HG03432 (cell line): ENCODE data around the gene ALK.

Experiments
- ATAC-seq: cut with Tn5 transposase; IDR thresholded peaks from one replicate; pipeline ENCODE4 v1.9.1; 2021; ENCODE audit warnings: mild to moderate bottlenecking, moderate library complexity; ENCODE audit not compliant: unreplicated experiment

Gene ALK

GRCh38 chr2:29509878-29510277 is 411.5 kb downstream of the ALK start:
- ATAC-seq, result no peak

GRCh38 chr2:29509397-29509796 is 412.0 kb downstream of the ALK start:
- no peak for ATAC-seq

DNA sequence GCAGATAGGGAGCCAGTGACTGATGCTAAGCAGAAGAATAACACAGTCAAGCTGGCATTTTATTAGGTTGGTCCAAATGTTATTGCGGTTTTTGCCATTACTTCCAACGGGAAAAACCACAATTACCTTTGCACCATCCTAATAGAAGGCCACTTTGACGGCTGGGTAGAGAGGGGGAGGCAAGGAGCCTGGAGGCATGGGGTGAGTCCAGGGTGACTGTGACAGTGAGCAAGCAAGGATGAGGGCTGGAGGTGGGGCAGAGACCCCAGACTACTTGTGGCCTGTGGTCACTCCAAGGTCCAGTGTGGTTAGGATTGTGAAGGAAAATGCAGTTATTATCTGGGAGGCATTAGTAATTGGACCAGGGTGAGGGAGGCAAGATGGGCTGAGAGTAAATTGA is 416.6 kb downstream of the ALK start:
- ATAC-seq, result no peak

GRCh38 chr2:29502460-29502911 is 418.9 kb downstream of the ALK start:
- no peak for ATAC-seq

DNA sequence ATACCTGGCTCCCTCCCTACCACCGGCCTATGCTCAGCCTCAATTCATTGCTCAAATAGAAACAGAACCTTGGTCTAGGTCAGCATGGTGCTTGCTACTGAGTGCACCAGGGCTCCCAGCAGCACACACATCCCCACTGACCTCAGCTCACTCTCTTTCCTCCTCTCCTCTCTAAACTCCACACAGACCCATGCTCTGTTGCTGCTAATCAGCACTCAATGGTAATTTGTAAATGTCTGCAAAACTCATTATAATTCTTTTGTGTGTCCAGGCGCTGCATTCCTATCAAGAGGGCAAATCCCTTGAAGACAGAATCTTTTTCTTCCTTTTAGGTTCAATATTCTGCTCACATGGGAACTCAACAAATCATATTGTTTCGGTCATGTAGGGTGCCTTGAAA is 424.0 kb downstream of the ALK start:
- ATAC-seq, result no peak

DNA sequence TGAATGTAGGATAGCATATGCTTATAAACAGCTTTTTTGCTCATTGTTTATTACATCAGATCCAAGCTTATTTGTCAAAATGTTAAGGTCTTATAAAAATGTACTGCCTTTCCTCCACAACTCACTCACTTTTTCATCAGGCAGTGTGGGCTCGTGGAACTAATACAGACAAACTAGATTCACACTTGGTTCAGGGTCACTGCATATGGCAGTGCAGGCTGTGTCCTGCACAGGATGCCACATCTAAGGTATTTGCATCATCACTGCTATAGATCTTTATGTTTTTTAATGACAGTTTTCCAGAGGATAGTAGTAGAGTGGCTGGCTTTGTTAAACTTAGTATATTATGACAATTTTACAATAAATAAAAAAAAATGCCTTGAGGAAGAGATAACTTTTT is 425.2 kb downstream of the ALK start:
- no peak for ATAC-seq

GRCh38 chr2:29495536-29496060 is 425.8 kb downstream of the ALK start:
- ATAC-seq, result no peak

DNA sequence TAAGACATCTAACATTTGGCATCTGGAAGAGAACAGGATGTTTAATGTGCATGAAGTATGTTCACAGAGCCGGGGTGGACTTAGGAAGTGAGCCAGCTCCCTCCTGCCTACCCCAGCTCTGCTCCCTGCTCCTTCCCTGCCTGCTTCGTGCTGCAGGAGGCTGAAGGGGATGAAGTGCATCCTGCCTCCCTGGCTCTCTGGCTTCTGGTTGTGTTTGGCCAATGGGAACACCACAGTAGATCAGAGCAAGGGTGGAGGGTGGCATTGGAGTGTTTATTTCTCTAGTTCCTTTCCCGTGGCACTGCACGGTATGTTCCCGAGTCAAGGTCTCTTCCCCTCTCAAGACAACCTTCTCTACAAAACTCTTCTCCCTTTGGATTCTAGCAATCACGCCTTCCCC is 426.3 kb downstream of the ALK start:
- no peak for ATAC-seq

DNA sequence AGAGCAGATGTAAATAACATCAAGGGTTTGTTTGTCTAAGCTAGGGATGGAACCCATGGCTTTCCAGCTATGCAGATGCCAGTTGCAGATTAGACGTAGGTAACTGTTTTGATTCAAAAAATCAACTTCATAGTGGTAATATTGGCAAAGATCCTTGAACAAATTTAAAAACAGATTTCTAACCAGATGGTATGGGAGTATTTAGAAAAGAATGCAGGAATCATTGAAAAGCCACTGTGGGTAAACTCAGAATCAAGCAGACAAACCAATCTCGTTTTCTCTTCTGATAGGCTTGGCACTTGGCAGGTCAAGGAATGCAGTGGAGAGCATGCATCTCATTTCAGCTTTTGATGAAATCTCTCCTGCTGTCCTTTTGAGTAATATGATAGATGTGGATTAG is 428.7 kb downstream of the ALK start:
- no peak for ATAC-seq

GRCh38 chr2:29490045-29490444 is 431.3 kb downstream of the ALK start:
- no peak for ATAC-seq

DNA sequence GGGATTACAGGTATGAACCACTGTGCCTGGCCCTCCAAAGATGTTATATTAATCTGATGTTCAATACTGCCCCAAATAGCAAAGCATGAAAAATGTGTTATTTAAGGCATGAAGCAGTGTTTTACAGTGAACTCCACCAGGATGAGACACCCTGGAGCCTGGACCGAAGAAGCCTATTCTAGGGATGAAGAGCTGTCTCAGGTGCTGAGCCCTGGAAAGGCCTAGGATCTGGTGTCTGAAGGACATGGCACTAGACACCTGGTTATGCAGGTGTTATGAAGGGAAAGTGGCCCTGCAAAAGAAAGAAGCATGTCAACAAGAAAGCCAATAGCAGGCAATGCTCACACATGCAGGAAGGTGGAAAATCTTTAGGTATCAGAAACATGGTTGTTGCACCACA is 431.8 kb downstream of the ALK start:
- ATAC-seq, result no peak

DNA sequence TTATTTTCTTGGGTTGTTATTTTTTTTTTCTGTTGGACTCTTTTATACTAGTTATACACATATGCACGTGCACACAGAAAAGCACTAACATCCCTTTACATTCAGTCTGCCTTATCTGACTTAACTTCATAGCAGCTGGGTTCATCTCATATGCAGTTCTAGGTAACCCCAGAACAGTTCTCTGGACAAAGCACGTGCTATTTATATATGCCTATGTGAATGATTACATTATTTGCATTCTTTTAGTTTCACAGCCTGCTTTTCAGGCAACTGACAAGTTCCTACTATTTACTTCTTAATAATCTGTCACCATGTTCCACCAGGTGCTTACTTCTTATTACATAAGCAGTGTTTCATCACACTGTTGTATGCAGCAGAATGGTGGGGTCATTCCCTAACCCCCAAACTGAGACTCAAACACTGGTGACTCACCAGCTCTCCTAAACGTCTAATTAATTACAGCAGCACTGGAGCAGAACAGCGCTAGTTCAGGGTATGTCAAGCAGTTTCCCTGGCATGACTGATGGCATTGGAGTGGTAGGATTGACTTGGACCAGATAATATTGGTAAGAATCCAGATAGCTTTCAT is 433.3 kb downstream of the ALK start:
- ATAC-seq, result no peak

DNA sequence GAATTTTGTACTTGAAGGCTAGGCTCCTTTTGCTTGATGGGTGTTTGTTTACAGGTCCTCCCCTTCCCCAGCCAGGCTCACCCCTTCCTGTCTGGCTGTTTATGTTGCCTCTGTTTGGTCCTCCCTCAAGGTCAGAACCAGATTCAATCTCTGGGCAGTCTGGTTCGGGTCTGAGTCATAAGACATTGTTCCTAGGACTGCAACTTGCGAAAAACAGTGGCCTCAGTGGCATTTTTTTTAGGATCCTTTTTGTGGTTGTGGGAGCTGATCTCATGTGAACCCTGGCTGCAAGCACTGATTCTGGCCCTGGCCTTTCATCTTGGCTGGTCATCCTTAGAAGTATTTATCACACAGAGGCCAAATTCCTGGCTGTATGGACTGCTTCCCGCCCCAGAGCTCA is 435.8 kb downstream of the ALK start:
- ATAC-seq, result no peak

- no peak for ATAC-seq
These were observed 436.3 kb downstream of the ALK start for GRCh38 chr2:29485117-29485516.

GRCh38 chr2:29482867-29483266 is 438.5 kb downstream of the ALK start:
- ATAC-seq, result no peak

GRCh38 chr2:29482348-29482747 is 439.0 kb downstream of the ALK start:
- no peak for ATAC-seq

GRCh38 chr2:29481313-29481712 is 440.1 kb downstream of the ALK start:
- no peak for ATAC-seq

DNA sequence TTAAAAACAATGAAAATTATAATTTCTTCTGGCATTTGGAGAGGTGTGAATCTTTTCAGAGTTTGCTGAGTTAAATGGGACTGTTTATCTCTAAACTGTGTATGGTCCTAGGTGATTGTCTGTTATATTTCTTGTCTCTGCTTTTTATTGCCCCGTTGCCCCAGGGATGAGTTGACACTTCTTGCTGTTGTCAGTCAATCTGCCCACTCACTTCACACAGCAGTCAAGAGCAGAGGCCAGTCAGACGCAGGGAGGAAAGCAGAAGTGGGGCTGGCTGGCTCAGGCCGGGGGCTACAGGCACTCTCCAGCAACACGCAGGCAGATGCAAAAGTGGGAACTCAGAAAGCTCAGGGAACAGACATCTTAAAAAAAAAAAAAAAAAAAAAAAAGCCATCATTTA is 441.0 kb downstream of the ALK start:
- ATAC-seq, result no peak

DNA sequence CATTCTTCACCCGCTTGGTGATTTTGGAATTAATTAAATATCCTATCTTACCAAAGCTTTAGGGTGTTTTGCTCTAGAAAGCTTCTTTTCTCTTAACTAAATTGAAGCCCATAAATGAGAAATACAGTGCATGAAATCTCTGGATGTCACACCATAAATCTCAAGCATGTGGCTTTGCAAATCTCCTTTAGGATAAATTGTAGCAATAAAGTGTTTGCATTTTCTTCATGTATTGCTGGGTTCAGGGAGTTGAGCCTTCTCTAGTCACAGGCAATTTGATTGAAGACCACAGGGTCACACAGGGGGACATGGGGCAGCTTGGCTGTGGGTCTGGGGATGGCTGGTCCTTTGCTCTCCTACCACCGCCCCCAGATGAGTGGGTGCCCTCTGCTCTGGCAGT is 442.0 kb downstream of the ALK start:
- ATAC-seq, result no peak

- no peak for ATAC-seq
These were observed 442.7 kb downstream of the ALK start for GRCh38 chr2:29478641-29479040.

DNA sequence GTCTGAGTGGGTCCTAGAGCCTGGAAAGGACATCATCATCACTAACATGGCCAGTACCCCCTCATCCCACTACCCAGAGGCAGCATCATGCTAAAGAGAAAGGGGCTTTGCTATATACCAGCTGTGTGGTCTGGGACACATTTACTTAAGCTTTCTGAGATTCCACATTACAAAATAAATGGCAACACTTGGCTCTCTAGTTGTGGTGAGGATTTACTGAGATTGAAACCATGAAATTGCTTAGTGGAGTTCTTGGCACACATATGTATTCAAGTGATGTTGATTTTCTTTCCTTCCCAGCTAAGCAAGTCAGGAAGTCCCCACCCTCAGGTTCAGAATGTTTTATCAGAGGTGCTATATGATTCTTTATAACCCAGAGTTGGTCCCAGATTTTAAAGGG is 444.2 kb downstream of the ALK start:
- ATAC-seq, result no peak

DNA sequence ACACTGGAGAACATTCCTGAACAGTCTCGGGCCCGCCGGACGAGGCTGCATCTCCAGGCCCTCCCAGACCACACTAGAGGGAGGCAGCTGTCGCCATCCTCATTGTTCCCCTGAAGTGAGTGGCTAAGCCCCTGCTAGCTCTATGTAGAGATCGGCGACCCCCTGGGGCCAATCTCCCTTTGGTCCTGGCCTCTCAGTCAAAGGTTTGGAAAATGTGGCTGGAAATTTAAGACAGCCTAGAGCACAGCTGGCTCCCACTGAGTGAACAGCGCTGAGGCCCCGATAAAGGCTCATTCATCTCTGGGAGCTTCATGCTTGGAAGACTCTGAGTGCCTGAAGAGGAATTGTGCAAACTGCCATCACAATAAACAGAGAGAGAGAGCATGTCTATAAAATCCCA is 445.9 kb downstream of the ALK start:
- ATAC-seq, result no peak

GRCh38 chr2:29469961-29470360 is 451.4 kb downstream of the ALK start:
- ATAC-seq, result no peak
